Endothelial cell of umbilical vein (primary cell): ENCODE measurements around the gene XRRA1. TPM values are rescaled to one million over a fixed set of nuclear protein-coding genes. Genes with fewer than 3 reads are reported as not detected.

Experiments
- BruUV-seq: library from RNA; stranded (reverse); fragments of 400-500 nt; replicated peaks from 2 replicates; lab custom pipeline; 2021; lab: Mats Ljungman, UMichigan
- CTCF ChIA-PET: fragments of 300-600, 350-600 bp; sonication (Branson Sonifier 250); formaldehyde crosslinking; loops from one replicate; lab custom pipeline; 2021; ENCODE audit warnings: antibody characterized with exemption, inconsistent platforms; lab: Charles Lee
- POLR2A ChIA-PET: fragments of 300-600, 350-600 bp; sonication (Branson Sonifier 250); formaldehyde crosslinking; loops from one replicate; lab custom pipeline; 2021; ENCODE audit warnings: antibody characterized with exemption, inconsistent platforms; lab: Charles Lee
- DNase-seq: peaks from one replicate; pipeline ENCODE4 v3.0.0-alpha.2; 2011; ENCODE audit warnings: low read depth, low spot score
- FAIRE-seq: peaks from 2 replicates; lab custom pipeline; 2011; peaks lifted over from hg19 to GRCh38; lab: Jason Lieb, UNC
- H2AFZ ChIP-seq: 2 replicates; pipeline ENCODE4 v1.6.0; 2012; ENCODE audit warnings: low read depth, low read length, control low read depth, inconsistent platforms
- H3K27ac ChIP-seq: 2 replicates; pipeline ENCODE4 v1.5.1; 2011; ENCODE audit warnings: low read depth, mild to moderate bottlenecking, control low read depth, low read length, moderate library complexity; ENCODE audit not compliant: insufficient read depth
- H3K27me3 ChIP-seq, 2 experiments: 2 replicates each; pipeline versions ENCODE4 v1.6.0 to v1.6.1; 2011; ENCODE audit warnings: low read length in 2 of 2, mixed read lengths in 1 of 2; ENCODE audit not compliant: control insufficient read depth in 2 of 2, insufficient read depth in 2 of 2
- H3K36me3 ChIP-seq, 2 experiments: 2 replicates in 1 of 2; 3 replicates in 1 of 2; pipeline ENCODE4 v1.5.1; 2011; ENCODE audit warnings: low read length in 2 of 2, mild to moderate bottlenecking in 1 of 2, moderate library complexity in 1 of 2; ENCODE audit not compliant: control insufficient read depth in 2 of 2, insufficient read depth in 2 of 2; ENCODE audit errors: extremely low read depth in 1 of 2
- H3K4me1 ChIP-seq: 3 replicates; pipeline ENCODE4 v1.5.1; 2011; ENCODE audit warnings: mild to moderate bottlenecking, low read length; ENCODE audit not compliant: control insufficient read depth, insufficient read depth; ENCODE audit errors: extremely low read depth
- H3K4me2 ChIP-seq: 2 replicates; pipeline ENCODE4 v1.6.1; 2011; ENCODE audit warnings: low read length, control low read depth, mixed read lengths; ENCODE audit not compliant: insufficient read depth
- H3K4me3 ChIP-seq, 3 experiments: fragments of 200-600 bp in 1 of 3; sonication (generic), shearing (Covaris generic) in 1 of 3; replicated peaks in 1 of 3; 2 replicates each; pipeline ENCODE4 v1.5.1; 2011 to 2016; ENCODE audit warnings: control low read depth in 3 of 3, low read length in 3 of 3, mild to moderate bottlenecking in 2 of 3, inconsistent platforms in 1 of 3, low read depth in 1 of 3, moderate library complexity in 1 of 3; ENCODE audit not compliant: insufficient read depth in 1 of 3
- H3K79me2 ChIP-seq: 2 replicates; pipeline ENCODE4 v1.6.0; 2012; ENCODE audit warnings: low read length, inconsistent platforms; ENCODE audit not compliant: control insufficient read depth, insufficient read depth
- H3K9ac ChIP-seq: replicated peaks from 2 replicates; pipeline ENCODE3; 2011; ENCODE audit warnings: low read length, control low read depth; ENCODE audit not compliant: insufficient read depth; ENCODE audit errors: extremely low read depth
- H3K9me1 ChIP-seq: replicated peaks from 3 replicates; pipeline ENCODE4 v1.6.0; 2011; ENCODE audit warnings: mild to moderate bottlenecking, low read length; ENCODE audit not compliant: control insufficient read depth, insufficient read depth; ENCODE audit errors: extremely low read depth
- H3K9me3 ChIP-seq: replicated peaks from 2 replicates; pipeline ENCODE4 v1.5.1; 2012; ENCODE audit warnings: low read length, inconsistent platforms; ENCODE audit not compliant: control insufficient read depth, insufficient read depth
- H4K20me1 ChIP-seq: replicated peaks from 2 replicates; pipeline ENCODE3; 2011; ENCODE audit warnings: mild to moderate bottlenecking, low read length; ENCODE audit not compliant: control insufficient read depth, insufficient read depth; ENCODE audit errors: extremely low read depth
- CTCF ChIP-seq, 2 donors: IDR thresholded peaks; 1 replicate in 1 of 2; 2 replicates in 1 of 2; pipeline ENCODE4 v1.5.1; 2011; ENCODE audit warnings: low read length in 2 of 2, mild to moderate bottlenecking in 2 of 2, moderate library complexity in 2 of 2, control low read depth in 1 of 2, inconsistent platforms in 1 of 2, low read depth in 1 of 2; ENCODE audit not compliant: insufficient read depth in 1 of 2; ENCODE audit errors: extremely low read depth in 1 of 2
- EZH2 ChIP-seq: IDR thresholded peaks from 2 replicates; pipeline ENCODE4 v1.6.1; 2012; ENCODE audit warnings: borderline replicate concordance, low read depth, mild to moderate bottlenecking, moderate library complexity, low read length, inconsistent platforms; ENCODE audit not compliant: severe bottlenecking
- FOS ChIP-seq: IDR thresholded peaks from 2 replicates; pipeline ENCODE4 v1.6.1; 2011; ENCODE audit warnings: mild to moderate bottlenecking, low read length, moderate library complexity, borderline replicate concordance; ENCODE audit not compliant: insufficient read depth
- MYC ChIP-seq: IDR thresholded peaks from one replicate; pipeline ENCODE4 v1.6.1; 2011; ENCODE audit warnings: mild to moderate bottlenecking, low read depth, low read length
- POLR2AphosphoS5 ChIP-seq: IDR thresholded peaks from 2 replicates; pipeline ENCODE4 v1.6.1; 2012; ENCODE audit warnings: low read depth, mild to moderate bottlenecking, control low read depth, low read length, moderate library complexity; ENCODE audit not compliant: insufficient read depth
- dilution Hi-C: fragments of 300-500 bp; cut with MboI; formaldehyde crosslinking; loops from one replicate; pipeline ENCODE4 v1.15.0; 2019; ENCODE audit warnings: low sequenced_read_pairs; ENCODE audit not compliant: extremely low pct_ligation_motif_present
- intact Hi-C: fragments of 100-400 bp; cut with micrococcal nuclease; formaldehyde crosslinking; loops from one replicate; pipeline ENCODE4 v1.10.0; 2022
- polyA plus RNA-seq, 4 experiments: library from polyadenylated mRNA; depleted of rRNA in 3 of 4; stranded (reverse) in 3 of 4; unstranded in 1 of 4; fragments of >200 nt; gene quantifications; 2 replicates each; pipeline versions ENCODE4 v1.2.1 to v1.2.3, GENCODE V29; 2011 to 2012; ENCODE audit warnings: missing spikeins in 1 of 4
- total RNA-seq: library from RNA; stranded (reverse); gene quantifications from 2 replicates; pipeline ENCODE4 v1.2.3, GENCODE V29; 2021

Gene XRRA1
- total and polyA plus RNA-seq, 2 donors (not counting 3 experiments of a cell fraction or from before 2014, with no cell fraction given) = 8.6 to 11.2 TPM

- ChIA-PET CTCF (interaction anchor here (2.3 kb wide), 1 partner anchor 142 kb away, joined by 6 read pairs; no protein-coding TSS in a partner anchor), POLR2A (no interaction called here)
- BruUV-seq = no TSS peak
- dilution Hi-C loops = no loop called here
- Histone ChIP-seq H3K27ac (no peak overlapping the region), H4K20me1 (no peaks in the 10 kb centered on the region), H3K4me1 (peaks cover 29% of the 10 kb centered on the region), H3K79me2 (no peaks in the 10 kb centered on the region), H3K36me3 (peaks cover 5 to 20% of the 10 kb centered on the region in 2 experiments), H3K4me2 (no peak overlapping the region), H2AFZ (no peak overlapping the region), H3K4me3 (no peak overlapping the region), H3K27me3 (no peaks in the 10 kb centered on the region), H3K9me3 (no peaks in the 10 kb centered on the region), H3K9ac (no peak overlapping the region), H3K9me1 (no peaks in the 10 kb centered on the region)
- DNase-seq (no peak), FAIRE-seq (no peak)
- TF ChIP-seq POLR2AphosphoS5 (no peak), MYC (no peak), FOS (no peak)
- intact Hi-C loops = no loop called here
Measured at GRCh38 chr11:74844072-74844471, 104.8 kb downstream of the XRRA1 start.

DNA sequence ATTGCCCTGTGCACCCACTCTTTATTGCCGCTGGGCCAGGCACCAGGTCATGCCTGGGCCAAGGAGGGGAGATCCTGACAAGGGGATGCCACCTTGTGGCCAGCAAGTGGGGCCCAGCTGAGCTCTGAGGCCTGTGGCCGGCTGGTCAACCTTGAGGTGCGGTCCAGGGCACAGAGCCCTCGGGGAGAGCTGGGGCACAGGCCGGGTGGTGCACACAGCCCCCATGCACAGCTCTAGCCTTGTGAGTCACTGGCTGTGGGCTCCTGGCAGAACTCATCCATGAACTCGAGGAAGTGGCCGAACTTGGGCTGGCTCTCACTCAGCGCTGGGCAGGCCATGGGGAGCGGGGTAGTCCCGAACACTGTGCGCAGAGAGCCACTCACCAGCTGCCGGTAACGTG, 105.9 kb downstream of the XRRA1 start:
- CTCF ChIA-PET = interaction anchor here (1.4 to 2.3 kb wide), 3 partner anchors 103 to 140 kb away, joined by 3 to 7 read pairs (median 6); no protein-coding TSS in a partner anchor

More for the DNA sequence above, 105.9 kb downstream of the XRRA1 start:
- no peaks in the 10 kb centered on the region for H4K20me1 ChIP-seq
- H3K9me1 ChIP-seq = no peaks in the 10 kb centered on the region
- H3K4me1 ChIP-seq = peaks cover 35% of the 10 kb centered on the region
- POLR2A ChIA-PET = no interaction called here
- BruUV-seq = no TSS peak
- no peak overlapping the region for H3K27ac ChIP-seq
- H3K9ac ChIP-seq = no peak overlapping the region
- no peaks in the 10 kb centered on the region for H3K79me2 ChIP-seq
- dilution Hi-C loops = no loop called here
- H3K9me3 ChIP-seq = no peaks in the 10 kb centered on the region
- FAIRE-seq (no peak), DNase-seq (no peak)
- intact Hi-C loops = no loop called here
- H3K4me3 ChIP-seq = no peak overlapping the region
- TF ChIP-seq EZH2 = no peak
- TF ChIP-seq CTCF (IDR thresholded peaks at IDR 0.05; ENCODE audit: extremely low read depth in 1 of 2, insufficient read depth in 1 of 2, low read depth in 1 of 2, low read length in 2 of 2) = peak in 1 of 2 donors; percentile 24
- H2AFZ ChIP-seq = no peak overlapping the region
- peaks cover 5 to 20% of the 10 kb centered on the region in 2 experiments for H3K36me3 ChIP-seq
- H3K4me2 ChIP-seq = no peak overlapping the region
- H3K27me3 ChIP-seq = no peaks in the 10 kb centered on the region
